ENCODE measurements around the gene ZNF564. TPM values are rescaled to one million over a fixed set of nuclear protein-coding genes. Genes with fewer than 3 reads are reported as not detected.
"Not testable (repeated sequence)": the region's sequence is repeated elsewhere in the genome, so short reads cannot be mapped to it uniquely, and the experiment has no call there.

Gene ZNF564
- total RNA-seq, 1 donor from 2014 or later: 11.5 TPM

DNA sequence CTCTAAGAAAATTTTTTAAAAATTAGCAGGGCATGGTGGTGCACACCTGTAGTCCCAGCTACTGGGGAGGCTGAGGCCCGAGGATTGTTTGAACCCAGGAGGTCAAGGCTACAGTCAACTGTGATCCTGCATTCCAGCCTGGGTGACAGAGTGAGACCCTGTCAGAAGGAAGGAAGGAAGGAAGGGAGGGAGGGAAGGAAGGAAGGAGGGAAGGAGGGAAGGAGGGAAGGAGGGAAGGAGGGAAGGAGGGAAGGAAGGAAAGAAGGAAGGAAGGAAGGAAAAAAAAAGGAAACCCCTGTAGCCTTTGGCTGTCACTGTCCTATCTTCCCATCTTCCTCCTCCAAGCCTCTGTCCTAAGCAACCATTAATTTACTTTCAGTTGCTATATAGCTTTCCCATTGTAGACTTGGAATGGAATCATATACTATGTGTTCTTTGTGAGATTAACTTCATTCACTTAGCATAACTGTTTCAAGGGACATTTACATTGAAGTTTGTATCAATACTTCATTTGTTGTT is 65.0 kb downstream of the ZNF564 start:
- H3K27ac ChIP-seq (ENCODE audit: low read depth, low read length); H3K27me3 Mint-ChIP-seq (ENCODE audit: low read depth, unreplicated experiment); H3K4me3 Mint-ChIP-seq (ENCODE audit: unreplicated experiment); H3K9ac ChIP-seq (ENCODE audit: low read length); H3K4me3 ChIP-seq (ENCODE audit: insufficient read depth, low read depth, low read length); H3K9me3 ChIP-seq (ENCODE audit: insufficient read depth, low read depth, low read length); H3K27me3 ChIP-seq (ENCODE audit: insufficient read depth, low read length); H3K9me3 Mint-ChIP-seq (ENCODE audit: unreplicated experiment); FAIRE-seq; H3K36me3 Mint-ChIP-seq (ENCODE audit: low read depth, unreplicated experiment); H2AFZ ChIP-seq (ENCODE audit: low read depth, low read length); H3K36me3 ChIP-seq (ENCODE audit: insufficient read depth, low read length); H3K4me1 Mint-ChIP-seq (ENCODE audit: low read depth, unreplicated experiment); H3K4me2 ChIP-seq (ENCODE audit: low read length); H3K27ac Mint-ChIP-seq (ENCODE audit: unreplicated experiment); DNase-seq (ENCODE audit: low read depth): not testable (repeated sequence)
- Histone ChIP-seq H4K20me1 (ENCODE audit: insufficient read depth, low read length) (peaks cover 14% of the 10 kb centered on the region), H3K4me1 (ENCODE audit: insufficient read depth, low read length) (peaks cover 17% of the 10 kb centered on the region), H3K79me2 (ENCODE audit: insufficient read depth, low read length) (peaks cover 33% of the 10 kb centered on the region)

DNA sequence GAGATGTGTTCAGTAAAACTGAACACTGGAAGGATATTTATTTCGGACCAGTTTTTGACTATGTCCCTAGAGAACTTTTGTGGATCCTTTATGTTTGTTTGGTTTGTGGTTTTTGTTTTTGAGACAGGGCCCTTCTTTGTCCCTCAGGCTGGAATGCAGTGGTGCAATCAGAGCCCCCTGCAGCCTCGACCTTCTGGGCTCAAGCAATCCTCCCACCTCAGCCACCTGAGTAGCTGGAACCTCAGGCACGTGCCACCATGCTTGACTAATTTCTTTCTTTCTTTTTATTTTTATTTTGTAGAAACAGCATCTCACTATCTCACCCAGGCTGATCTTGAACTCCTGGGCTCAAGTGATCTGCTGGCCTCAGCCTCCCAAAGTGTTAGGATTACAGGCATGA is 65.7 kb downstream of the ZNF564 start:
- Histone ChIP-seq H3K9me3 (ENCODE audit: insufficient read depth, low read depth, low read length) (no peaks in the 10 kb centered on the region), H3K4me3 (ENCODE audit: insufficient read depth, low read depth, low read length) (no peak overlapping the region), H3K79me2 (ENCODE audit: insufficient read depth, low read length) (peaks cover 37% of the 10 kb centered on the region), H3K27me3 (ENCODE audit: insufficient read depth, low read length) (no peaks in the 10 kb centered on the region), H3K27ac (ENCODE audit: low read depth, low read length) (no peak overlapping the region), H4K20me1 (ENCODE audit: insufficient read depth, low read length) (peaks cover 14% of the 10 kb centered on the region), H3K4me2 (ENCODE audit: low read length) (peak overlapping the region; percentile 89), H3K36me3 (ENCODE audit: insufficient read depth, low read length) (no peaks in the 10 kb centered on the region), H3K9ac (ENCODE audit: low read length) (no peak overlapping the region), H3K4me1 (ENCODE audit: insufficient read depth, low read length) (peaks cover 17% of the 10 kb centered on the region), H2AFZ (ENCODE audit: low read depth, low read length) (no peak overlapping the region)
- Mint-ChIP-seq H3K36me3 (ENCODE audit: low read depth, unreplicated experiment) (peaks cover 8% of the 10 kb centered on the region), H3K4me1 (ENCODE audit: low read depth, unreplicated experiment) (peaks cover 8% of the 10 kb centered on the region), H3K27ac (ENCODE audit: unreplicated experiment) (no peak overlapping the region), H3K27me3 (ENCODE audit: low read depth, unreplicated experiment) (no peaks in the 10 kb centered on the region), H3K9me3 (ENCODE audit: unreplicated experiment) (peaks cover 4% of the 10 kb centered on the region), H3K4me3 (ENCODE audit: unreplicated experiment) (peak overlapping the region; percentile 83)
- no peak for DNase-seq (ENCODE audit: low read depth)
- TF ChIP-seq, protein P1, sequence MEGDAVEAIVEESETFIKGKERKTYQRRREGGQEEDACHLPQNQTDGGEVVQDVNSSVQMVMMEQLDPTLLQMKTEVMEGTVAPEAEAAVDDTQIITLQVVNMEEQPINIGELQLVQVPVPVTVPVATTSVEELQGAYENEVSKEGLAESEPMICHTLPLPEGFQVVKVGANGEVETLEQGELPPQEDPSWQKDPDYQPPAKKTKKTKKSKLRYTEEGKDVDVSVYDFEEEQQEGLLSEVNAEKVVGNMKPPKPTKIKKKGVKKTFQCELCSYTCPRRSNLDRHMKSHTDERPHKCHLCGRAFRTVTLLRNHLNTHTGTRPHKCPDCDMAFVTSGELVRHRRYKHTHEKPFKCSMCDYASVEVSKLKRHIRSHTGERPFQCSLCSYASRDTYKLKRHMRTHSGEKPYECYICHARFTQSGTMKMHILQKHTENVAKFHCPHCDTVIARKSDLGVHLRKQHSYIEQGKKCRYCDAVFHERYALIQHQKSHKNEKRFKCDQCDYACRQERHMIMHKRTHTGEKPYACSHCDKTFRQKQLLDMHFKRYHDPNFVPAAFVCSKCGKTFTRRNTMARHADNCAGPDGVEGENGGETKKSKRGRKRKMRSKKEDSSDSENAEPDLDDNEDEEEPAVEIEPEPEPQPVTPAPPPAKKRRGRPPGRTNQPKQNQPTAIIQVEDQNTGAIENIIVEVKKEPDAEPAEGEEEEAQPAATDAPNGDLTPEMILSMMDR (IDR thresholded peaks at IDR 0.05; ENCODE audit: insufficient read depth, low read depth, low read length): no peak
- no peak for TF ChIP-seq EZH2 (IDR thresholded peaks at IDR 0.05; ENCODE audit: insufficient read depth, low read length)
- FAIRE-seq: no peak

DNA sequence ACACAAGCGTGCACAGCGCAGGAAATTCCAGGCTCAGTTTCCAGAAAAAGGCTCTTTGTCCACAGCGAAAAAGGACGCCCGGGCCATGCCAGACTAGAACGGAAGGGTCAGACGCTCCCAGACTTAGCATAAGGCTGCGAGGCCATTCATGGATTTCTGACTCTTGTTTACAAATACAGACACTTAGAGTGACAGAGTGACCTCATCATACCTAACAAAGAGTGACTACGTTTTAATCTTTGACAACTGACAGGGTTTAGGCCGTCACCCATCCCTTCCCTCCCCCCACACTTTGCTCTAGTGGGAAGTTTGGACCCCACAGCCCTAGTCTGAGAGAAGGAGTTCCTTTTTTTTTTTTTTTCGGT is 66.2 kb downstream of the ZNF564 start:
- Histone ChIP-seq H3K4me1 (ENCODE audit: insufficient read depth, low read length) (peaks cover 17% of the 10 kb centered on the region), H3K4me3 (ENCODE audit: insufficient read depth, low read depth, low read length) (peak overlapping the region; percentile 89), H3K27ac (ENCODE audit: low read depth, low read length) (peak overlapping the region; percentile 53), H3K27me3 (ENCODE audit: insufficient read depth, low read length) (no peaks in the 10 kb centered on the region), H3K9ac (ENCODE audit: low read length) (peak overlapping the region; percentile 90), H4K20me1 (ENCODE audit: insufficient read depth, low read length) (peaks cover 14% of the 10 kb centered on the region), H3K36me3 (ENCODE audit: insufficient read depth, low read length) (no peaks in the 10 kb centered on the region), H3K4me2 (ENCODE audit: low read length) (peak overlapping the region; percentile 89), H2AFZ (ENCODE audit: low read depth, low read length) (peak overlapping the region; percentile 99), H3K9me3 (ENCODE audit: insufficient read depth, low read depth, low read length) (no peaks in the 10 kb centered on the region), H3K79me2 (ENCODE audit: insufficient read depth, low read length) (peaks cover 37% of the 10 kb centered on the region)
- H3K9me3 Mint-ChIP-seq (ENCODE audit: unreplicated experiment): peaks cover 4% of the 10 kb centered on the region
- H3K4me1 Mint-ChIP-seq (ENCODE audit: low read depth, unreplicated experiment): peaks cover 8% of the 10 kb centered on the region
- no peaks in the 10 kb centered on the region for H3K27me3 Mint-ChIP-seq (ENCODE audit: low read depth, unreplicated experiment)
- DNase-seq (ENCODE audit: low read depth): no peak
- TF ChIP-seq EZH2 (IDR thresholded peaks at IDR 0.05; ENCODE audit: insufficient read depth, low read length): no peak
- TF ChIP-seq, protein P1 (IDR thresholded peaks at IDR 0.05; ENCODE audit: insufficient read depth, low read depth, low read length): no peak
- no peak for FAIRE-seq
- H3K4me3 Mint-ChIP-seq (ENCODE audit: unreplicated experiment): peak overlapping the region; percentile 83
- peak overlapping the region; percentile 77 for H3K27ac Mint-ChIP-seq (ENCODE audit: unreplicated experiment)
- peaks cover 8% of the 10 kb centered on the region for H3K36me3 Mint-ChIP-seq (ENCODE audit: low read depth, unreplicated experiment)
